ENCODE data around the gene PLXNA3. TPM values are rescaled to one million over a fixed set of nuclear protein-coding genes. Genes with fewer than 3 reads are reported as not detected.
"Not testable (repeated sequence)": the region's sequence is repeated elsewhere in the genome, so short reads cannot be mapped to it uniquely, and the experiment has no call there.

The PLXNA3 gene
- total RNA-seq, 1 donor from 2014 or later: 10.1 TPM

DNA sequence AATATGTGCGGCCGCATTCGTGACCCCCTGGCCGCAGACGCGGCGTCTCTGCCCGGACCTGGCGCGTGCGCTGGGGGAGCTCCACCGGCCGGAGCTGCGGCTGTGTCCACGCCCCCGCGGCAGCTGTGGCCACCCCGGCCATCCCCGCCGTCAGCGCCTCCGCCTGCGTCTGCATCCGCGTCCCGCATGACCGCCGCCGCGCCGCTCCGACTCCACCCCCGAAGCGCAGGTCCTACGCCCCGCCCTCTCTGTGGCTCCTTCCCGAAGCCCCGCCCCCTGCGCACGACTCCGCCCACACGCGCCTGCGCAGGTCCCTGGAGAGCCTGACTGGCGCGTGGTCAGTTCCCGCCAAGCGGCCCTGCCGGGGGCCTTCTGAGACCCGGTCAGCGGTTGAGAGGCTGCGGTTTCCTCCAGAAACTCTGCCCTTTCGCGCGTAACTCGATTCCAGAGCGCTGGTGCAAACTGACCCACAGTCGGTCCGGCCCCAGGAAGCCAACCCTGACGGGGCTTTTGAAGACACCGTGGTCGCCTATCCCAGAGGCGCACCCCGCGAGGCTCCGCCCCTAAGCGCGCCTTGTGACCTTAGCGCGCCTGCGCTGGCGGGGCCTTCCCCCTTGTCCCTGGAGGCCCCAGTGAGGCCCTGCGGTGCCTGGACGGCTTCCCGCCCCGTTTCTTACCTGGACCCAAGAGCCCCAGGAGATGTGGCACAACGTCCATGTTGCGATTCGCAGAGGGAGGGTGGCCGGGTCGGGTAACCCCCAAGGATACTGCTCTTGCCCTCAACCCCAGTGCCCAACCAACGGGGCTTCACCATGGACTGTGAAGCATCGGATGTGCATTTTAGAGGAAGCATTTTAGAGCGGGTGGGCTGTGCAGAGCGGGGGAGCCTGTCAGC is 20.9 kb downstream of the PLXNA3 start, which contains the start of gene LAGE3:
TSS of gene LAGE3 (minus strand) at position 554 of the 895 bp plus-strand sequence. CDS start at position 188, 366 bp downstream.
- DNase-seq (ENCODE audit: low spot score): peak; percentile 93

DNA sequence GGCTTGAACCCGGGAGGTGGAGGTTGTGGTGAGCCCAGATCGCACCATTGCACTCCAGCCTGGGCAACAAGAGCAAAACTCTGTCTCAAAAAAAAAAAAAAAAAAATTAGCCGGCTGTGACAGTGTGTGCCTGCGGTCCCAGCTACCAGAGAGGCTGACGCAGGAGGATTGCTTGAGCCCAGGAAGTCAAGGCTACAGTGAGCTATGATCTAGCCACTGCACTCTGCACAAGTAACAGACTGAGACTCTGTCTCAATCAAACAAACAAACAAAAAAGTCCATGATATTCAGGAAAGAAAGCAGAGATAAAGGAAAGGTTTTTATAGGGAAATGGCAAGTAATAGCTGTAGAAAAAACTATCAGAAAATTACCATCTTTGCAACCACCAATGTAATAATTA is 23.1 kb downstream of the PLXNA3 start:
- no peak for DNase-seq (ENCODE audit: low spot score)

- DNase-seq (ENCODE audit: low spot score): no peak
These were observed 24.0 kb downstream of the PLXNA3 start for GRCh38 chrX:154481911-154482601.

DNA sequence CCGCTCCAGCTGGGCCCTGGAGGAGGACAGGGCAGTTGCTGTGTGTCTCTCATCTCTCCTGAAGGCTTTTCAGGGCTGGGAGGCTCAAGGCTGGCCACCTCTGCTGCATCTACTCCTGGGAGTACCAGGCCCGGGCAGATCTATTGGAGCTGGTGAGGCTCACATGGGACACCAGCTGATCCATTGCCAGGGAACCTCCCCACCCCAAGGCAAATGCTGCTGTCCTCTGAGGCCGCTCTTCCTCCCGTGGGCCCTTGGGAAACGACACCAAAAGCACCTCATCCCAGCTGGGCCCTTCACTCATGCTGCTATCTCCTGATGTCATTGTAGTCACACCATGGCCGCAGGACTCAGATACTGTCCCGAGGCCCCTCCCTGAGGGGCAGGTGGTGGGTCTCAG is 24.7 kb downstream of the PLXNA3 start:
- no peak for DNase-seq (ENCODE audit: low spot score)

GRCh38 chrX:154483325-154483724 is 25.2 kb downstream of the PLXNA3 start:
- DNase-seq (ENCODE audit: low spot score): no peak

- DNase-seq (ENCODE audit: low spot score): no peak
These were observed 26.4 kb downstream of the PLXNA3 start for GRCh38 chrX:154484255-154485149.

- no peak for DNase-seq (ENCODE audit: low spot score)
These were observed 27.3 kb downstream of the PLXNA3 start for GRCh38 chrX:154485150-154486051.

DNA sequence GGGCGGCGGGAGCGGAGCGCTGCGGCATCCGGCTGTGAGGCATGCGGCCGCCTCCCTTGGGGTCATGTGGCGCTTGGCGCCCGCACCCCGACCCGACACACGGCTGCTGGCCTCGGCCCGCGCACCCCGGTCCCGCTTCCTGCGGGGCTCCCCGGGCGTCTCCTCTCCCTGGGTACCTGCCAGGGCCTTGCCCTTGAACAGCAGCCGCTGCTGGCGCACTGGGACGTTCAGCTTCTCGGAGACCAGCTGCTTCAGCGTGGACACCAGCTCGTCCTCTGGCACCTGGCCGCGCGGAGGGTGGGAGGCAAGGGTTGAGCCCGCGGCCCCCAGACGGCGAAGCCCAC is 27.9 kb downstream of the PLXNA3 start:
- peak; percentile 6 for DNase-seq (ENCODE audit: low spot score)

DNA sequence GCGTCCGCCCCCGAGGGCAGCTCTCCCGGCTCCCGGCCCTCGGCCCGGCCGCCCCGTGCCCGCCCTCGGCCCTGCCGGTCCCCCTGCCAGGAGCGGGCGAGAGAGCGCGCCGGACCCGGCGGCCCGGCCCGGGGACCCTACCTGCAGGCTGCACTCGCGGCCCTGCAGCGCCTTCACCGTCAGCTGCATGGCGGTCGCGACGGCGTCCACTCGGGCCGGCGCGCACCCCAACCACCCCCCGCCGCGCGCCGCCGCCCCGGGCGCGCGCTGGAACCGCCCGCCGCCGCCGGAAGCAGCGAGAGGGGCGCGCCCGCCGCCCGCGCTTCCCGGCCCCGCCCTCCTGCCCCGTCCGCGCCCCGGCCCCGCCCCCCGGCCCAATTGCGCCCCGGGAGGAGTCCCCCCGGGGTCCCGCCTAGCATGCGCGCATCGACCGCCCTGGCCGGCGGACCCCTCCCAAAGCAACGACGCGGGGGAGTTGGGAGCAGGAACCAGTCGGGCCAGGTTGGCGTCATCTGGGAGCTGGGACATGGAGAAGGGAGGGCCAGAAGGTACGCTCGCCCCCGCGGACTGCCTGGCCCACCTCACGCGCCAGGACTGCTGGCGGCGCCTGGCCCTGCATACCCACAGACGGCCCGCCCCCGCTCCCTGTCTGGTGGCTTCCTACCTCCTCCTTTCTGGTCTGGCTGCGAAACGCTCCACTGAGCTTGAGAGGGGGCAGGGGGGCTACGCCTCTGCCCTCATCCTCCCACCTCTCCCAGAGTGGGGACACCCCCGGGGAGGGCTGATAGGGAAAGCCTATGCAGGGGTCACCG is 28.5 kb downstream of the PLXNA3 start, which contains the start of gene UBL4A:
TSS of gene UBL4A (minus strand) at position 220 of the 812 bp plus-strand sequence. CDS start at position 189, 31 bp downstream.
- peak; percentile 73 for DNase-seq (ENCODE audit: low spot score)

- DNase-seq (ENCODE audit: low spot score): no peak
These were observed 29.6 kb downstream of the PLXNA3 start for GRCh38 chrX:154487518-154488290.

GRCh38 chrX:154488336-154489075 is 30.4 kb downstream of the PLXNA3 start:
- no peak for DNase-seq (ENCODE audit: low spot score)

GRCh38 chrX:154489182-154489581 is 31.1 kb downstream of the PLXNA3 start:
- no peak for DNase-seq (ENCODE audit: low spot score)

- DNase-seq (ENCODE audit: low spot score): peak; percentile 44
These were observed 31.9 kb downstream of the PLXNA3 start for GRCh38 chrX:154490021-154490413.

- peak; percentile 94 for DNase-seq (ENCODE audit: low spot score)
These were observed 32.5 kb downstream of the PLXNA3 start, which contains the start of gene SLC10A3 for GRCh38 chrX:154490414-154491083. SLC10A3 (minus strand) TSS chrX:154490629; CDS start chrX:154488940, 1,689 bp downstream.

DNA sequence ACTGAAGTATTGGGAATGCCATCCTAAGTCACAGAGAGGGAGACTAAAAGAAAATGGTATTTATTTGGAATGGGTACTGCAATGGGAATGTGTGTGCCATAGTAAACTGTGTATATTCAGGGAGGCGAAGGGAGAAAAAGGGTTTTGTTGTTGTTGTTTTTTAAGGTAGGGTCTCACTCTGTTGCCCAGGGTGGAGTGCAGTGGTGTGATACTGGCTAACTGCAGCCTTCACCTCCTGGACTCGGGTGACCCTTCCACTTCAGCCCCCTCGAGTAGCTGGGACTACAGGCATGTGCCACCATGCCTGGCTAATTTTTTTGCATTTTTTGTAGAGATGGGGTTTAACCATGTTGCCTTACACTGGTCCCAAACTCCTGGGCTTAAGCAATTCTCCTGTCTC is 36.6 kb downstream of the PLXNA3 start:
- DNase-seq (ENCODE audit: low spot score): no peak

- no peak for DNase-seq (ENCODE audit: low spot score)
These were observed 37.4 kb downstream of the PLXNA3 start for GRCh38 chrX:154495472-154495922.

DNA sequence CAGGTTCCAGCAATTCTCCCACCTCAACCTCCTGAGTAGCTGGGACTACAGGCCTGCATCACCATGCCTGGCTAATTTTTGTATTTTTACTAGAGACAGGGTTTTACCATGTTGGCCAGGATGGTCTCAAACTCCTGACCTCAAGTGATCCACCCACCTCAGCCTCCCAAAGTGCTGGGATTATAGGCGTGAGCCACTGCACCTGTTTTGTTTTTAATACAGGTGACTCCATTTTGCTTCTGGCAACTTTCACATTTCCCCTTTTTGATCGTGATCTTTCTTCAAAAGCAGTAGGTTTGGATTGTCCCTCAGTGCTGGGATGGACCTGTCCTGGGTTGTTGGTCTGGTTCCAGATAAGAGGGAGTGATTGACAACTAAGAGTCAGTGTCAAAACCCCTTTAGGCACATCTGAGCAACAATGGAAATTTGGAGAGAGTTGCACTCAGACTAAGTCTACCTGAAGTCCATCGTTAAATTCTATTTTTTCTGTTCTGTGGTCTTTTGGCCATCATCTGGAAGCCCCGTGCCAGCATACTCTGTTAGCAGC is 38.6 kb downstream of the PLXNA3 start:
- not testable (repeated sequence) for DNase-seq (ENCODE audit: low spot score)

All from umbilical cord (tissue), 2 donors.